H9 (cell line): ENCODE results near the gene DLG2. TPM values are rescaled to one million over a fixed set of nuclear protein-coding genes. Genes with fewer than 3 reads are reported as not detected.

Experiments
- DNase-seq: peaks from one replicate; pipeline ENCODE4 v3.0.0-alpha.2; 2017
- H2AFZ ChIP-seq: one replicate; pipeline ENCODE4 v1.6.1; 2013; ENCODE audit warnings: mild to moderate bottlenecking, low read length, control low read depth, moderate library complexity
- H2AK5ac ChIP-seq: 2 replicates; pipeline ENCODE4 v1.6.1; 2013; ENCODE audit warnings: low read length, control low read depth, mixed read lengths; ENCODE audit not compliant: insufficient read length
- H2BK120ac ChIP-seq: one replicate; pipeline ENCODE4 v1.6.1; 2013; ENCODE audit warnings: low read depth, mild to moderate bottlenecking, low read length, control low read depth, inconsistent platforms; ENCODE audit not compliant: poor library complexity, severe bottlenecking
- H2BK12ac ChIP-seq: 2 replicates; pipeline ENCODE4 v1.6.1; 2013; ENCODE audit warnings: low read length, control low read depth, mixed read lengths, low read depth; ENCODE audit not compliant: insufficient read length
- H2BK15ac ChIP-seq: 2 replicates; pipeline ENCODE4 v1.6.1; 2013; ENCODE audit warnings: low read depth, low read length, control low read depth
- H2BK20ac ChIP-seq: one replicate; pipeline ENCODE4 v1.6.1; 2013; ENCODE audit warnings: low read depth, mild to moderate bottlenecking, low read length, control low read depth, inconsistent platforms; ENCODE audit not compliant: poor library complexity, severe bottlenecking
- H2BK5ac ChIP-seq: 2 replicates; pipeline ENCODE4 v1.6.1; 2013; ENCODE audit warnings: low read length, control low read depth, mixed read lengths; ENCODE audit not compliant: insufficient read length
- H3K14ac ChIP-seq: 2 replicates; pipeline ENCODE4 v1.6.1; 2013; ENCODE audit warnings: low read length, control low read depth; ENCODE audit not compliant: insufficient read depth
- H3K18ac ChIP-seq: 2 replicates; pipeline ENCODE4 v1.6.1; 2013; ENCODE audit warnings: low read depth, mild to moderate bottlenecking, mixed read lengths, low read length, control low read depth; ENCODE audit not compliant: insufficient read length
- H3K23ac ChIP-seq: 2 replicates; pipeline ENCODE4 v1.6.1; 2013; ENCODE audit warnings: low read length, control low read depth, mixed read lengths, low read depth; ENCODE audit not compliant: insufficient read length
- H3K23me2 ChIP-seq: 2 replicates; pipeline ENCODE4 v1.6.1; 2013; ENCODE audit warnings: low read depth, mild to moderate bottlenecking, mixed read lengths, low read length, control low read depth; ENCODE audit not compliant: insufficient read length, poor library complexity, severe bottlenecking
- H3K27ac ChIP-seq: 2 replicates; pipeline ENCODE4 v1.5.1; 2013; ENCODE audit warnings: low read length, control low read depth, mixed read lengths, low read depth; ENCODE audit not compliant: insufficient read length
- H3K27me3 ChIP-seq: 2 replicates; pipeline ENCODE4 v1.6.1; 2013; ENCODE audit warnings: low read length, control low read depth, inconsistent platforms; ENCODE audit not compliant: insufficient read depth
- H3K4ac ChIP-seq: 2 replicates; pipeline ENCODE4 v1.6.1; 2013; ENCODE audit warnings: low read depth, mild to moderate bottlenecking, control low read depth, inconsistent platforms, low read length, moderate library complexity
- H3K4me1 ChIP-seq: 2 replicates; pipeline ENCODE4 v1.6.1; 2013; ENCODE audit warnings: low read length, control low read depth, inconsistent platforms; ENCODE audit not compliant: insufficient read depth
- H3K4me2 ChIP-seq: 2 replicates; pipeline ENCODE4 v1.6.1; 2013; ENCODE audit warnings: low read length, control low read depth, mixed read lengths; ENCODE audit not compliant: insufficient read length, insufficient read depth
- H3K56ac ChIP-seq: 2 replicates; pipeline ENCODE4 v1.6.1; 2013; ENCODE audit warnings: low read depth, mild to moderate bottlenecking, mixed read lengths, low read length, control low read depth; ENCODE audit not compliant: insufficient read length
- H3K79me1 ChIP-seq: 2 replicates; pipeline ENCODE4 v1.6.1; 2013; ENCODE audit warnings: low read depth, mild to moderate bottlenecking, moderate library complexity, low read length, control low read depth, inconsistent platforms; ENCODE audit not compliant: insufficient read depth, poor library complexity, severe bottlenecking
- H3K79me2 ChIP-seq: 2 replicates; pipeline ENCODE4 v1.6.1; 2013; ENCODE audit warnings: low read length, control low read depth, inconsistent platforms; ENCODE audit not compliant: insufficient read depth
- H3K9ac ChIP-seq: 2 replicates; pipeline ENCODE4 v1.6.1; 2013; ENCODE audit warnings: low read length, control low read depth, mixed read lengths; ENCODE audit not compliant: insufficient read length; ENCODE audit errors: extremely low read depth
- H3K9me3 ChIP-seq: one replicate; pipeline ENCODE4 v1.6.1; 2013; ENCODE audit warnings: low read depth, low read length, inconsistent platforms; ENCODE audit not compliant: control insufficient read depth
- H3T11ph ChIP-seq: one replicate; pipeline ENCODE4 v1.6.1; 2013; ENCODE audit warnings: mild to moderate bottlenecking, low read length, control low read depth, inconsistent platforms
- H4K20me1 ChIP-seq: one replicate; pipeline ENCODE4 v1.6.1; 2013; ENCODE audit not compliant: control insufficient read depth, insufficient read length, insufficient read depth
- H4K5ac ChIP-seq: 2 replicates; pipeline ENCODE4 v1.6.1; 2013; ENCODE audit warnings: low read depth, mild to moderate bottlenecking, mixed read lengths, low read length, control low read depth; ENCODE audit not compliant: insufficient read length
- H4K8ac ChIP-seq: replicated peaks from 2 replicates; pipeline ENCODE4 v1.6.1; 2013; ENCODE audit warnings: low read length, control low read depth, mixed read lengths, low read depth; ENCODE audit not compliant: insufficient read length
- H4K91ac ChIP-seq: 2 replicates; pipeline ENCODE4 v1.6.1; 2013; ENCODE audit warnings: low read depth, mild to moderate bottlenecking, moderate library complexity, mixed read lengths, low read length, control low read depth; ENCODE audit not compliant: insufficient read length
- H3K27ac Mint-ChIP-seq, 3 experiments: 2 replicates in 2 of 3; 3 replicates in 1 of 3; pipeline ENCODE4 v1.8.0; 2020 to 2021; ENCODE audit warnings: mixed read lengths in 3 of 3, mild to moderate bottlenecking in 1 of 3, moderate library complexity in 1 of 3
- H3K27me3 Mint-ChIP-seq: 2 replicates; pipeline ENCODE4 v1.8.0; 2021; ENCODE audit warnings: low read depth, mild to moderate bottlenecking, moderate library complexity, mixed read lengths
- H3K36me3 Mint-ChIP-seq, 3 experiments: 2 replicates in 2 of 3; 3 replicates in 1 of 3; pipeline ENCODE4 v1.8.0; 2020 to 2021; ENCODE audit warnings: low read depth in 3 of 3, mixed read lengths in 3 of 3; ENCODE audit not compliant: insufficient read depth in 1 of 3
- H3K4me1 Mint-ChIP-seq, 2 experiments: 2 replicates each; pipeline ENCODE4 v1.8.0; 2020; ENCODE audit warnings: mixed read lengths in 2 of 2
- H3K4me3 Mint-ChIP-seq, 2 experiments: 2 replicates in 1 of 2; 3 replicates in 1 of 2; pipeline ENCODE4 v1.8.0; 2020 to 2021; ENCODE audit warnings: mild to moderate bottlenecking in 2 of 2, mixed read lengths in 2 of 2, moderate library complexity in 1 of 2
- H3K9me3 Mint-ChIP-seq, 2 experiments: 2 replicates in 1 of 2; 3 replicates in 1 of 2; pipeline ENCODE4 v1.8.0; 2020; ENCODE audit warnings: mild to moderate bottlenecking in 2 of 2, mixed read lengths in 2 of 2, moderate library complexity in 1 of 2
- CTCF ChIP-seq: fragments of 200-600 bp; sonication (generic); conservative IDR thresholded peaks from 3 replicates; pipeline ENCODE4 v1.8.0; 2021; ENCODE audit warnings: antibody characterized with exemption, mild to moderate bottlenecking
- WGBS: extraction: QIAGEN DNeasy Blood & Tissue Kit; methylation state at CpG from one replicate; pipeline ENCODE4 v1.1.7; 2013; ENCODE audit warnings: missing lambda C conversion rate, low lambda C conversion rate, mixed read lengths; ENCODE audit not compliant: insufficient read length; ENCODE audit errors: extremely low coverage; 5-methylcytosine and 5-hydroxymethylcytosine counted together
- total RNA-seq: library from RNA; stranded (reverse); gene quantifications from 2 replicates; pipeline ENCODE4 v1.2.1, GENCODE V29; 2021

The DLG2 gene
- total RNA-seq, 1 experiment from 2014 or later: 8.0 TPM

DNA sequence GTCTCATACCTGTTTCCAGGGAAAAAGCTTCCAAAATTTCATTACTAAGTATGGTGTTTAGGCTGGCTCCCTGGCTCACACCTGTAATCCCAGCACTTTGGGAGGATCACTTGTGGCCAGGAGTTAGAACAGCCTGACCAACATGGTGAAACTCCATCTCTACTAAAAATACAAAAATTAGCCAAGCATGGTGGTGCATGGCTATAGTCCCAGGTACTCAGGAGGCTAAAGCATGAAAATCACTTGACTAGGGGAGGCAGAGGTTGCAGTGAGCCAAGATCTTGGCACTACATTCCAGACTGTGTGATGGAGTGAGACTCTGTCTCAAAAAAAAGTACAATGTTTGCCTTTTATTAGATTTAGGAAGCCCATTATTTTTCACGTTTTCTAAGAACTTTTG is 2009.5 kb downstream of the DLG2 start:
- Histone ChIP-seq H4K5ac (no peak overlapping the region), H3K18ac (no peak overlapping the region), H2BK12ac (no peak overlapping the region), H2BK5ac (no peak overlapping the region), H3K27ac (no peak overlapping the region), H3K56ac (no peak overlapping the region), H3K4me2 (no peak overlapping the region), H2BK15ac (no peak overlapping the region), H3K14ac (no peak overlapping the region), H3K4me1 (peaks cover 2% of the 10 kb centered on the region; the same call in 1 of the 2 replicates), H2AFZ (no peak overlapping the region), H3T11ph (no peak overlapping the region), H4K91ac (no peak overlapping the region), H2AK5ac (no peak overlapping the region), H3K23me2 (no peaks in the 10 kb centered on the region), H4K20me1 (no peaks in the 10 kb centered on the region), H3K79me1 (no peaks in the 10 kb centered on the region), H3K79me2 (no peaks in the 10 kb centered on the region), H4K8ac (no peak overlapping the region), H3K4ac (no peak overlapping the region), H2BK20ac (no peak overlapping the region), H3K23ac (no peak overlapping the region), H3K9ac (no peak overlapping the region), H2BK120ac (no peak overlapping the region), H3K27me3 (no peaks in the 10 kb centered on the region), H3K9me3 (no peaks in the 10 kb centered on the region)
- no peaks in the 10 kb centered on the region for H3K9me3 Mint-ChIP-seq
- H3K27ac Mint-ChIP-seq: no peak overlapping the region
- peaks cover 8 to 10% of the 10 kb centered on the region in 2 experiments for H3K4me1 Mint-ChIP-seq
- no peak overlapping the region for H3K4me3 Mint-ChIP-seq
- H3K36me3 Mint-ChIP-seq: no peaks in the 10 kb centered on the region
- DNase-seq: no peak
- WGBS: no CpG with 5 or more reads among the region's 1 CpG
- H3K27me3 Mint-ChIP-seq: no peaks in the 10 kb centered on the region
- TF ChIP-seq CTCF: no peak
